ENCODE measurements around the gene ARAP1.

ARAP1 gene

DNA sequence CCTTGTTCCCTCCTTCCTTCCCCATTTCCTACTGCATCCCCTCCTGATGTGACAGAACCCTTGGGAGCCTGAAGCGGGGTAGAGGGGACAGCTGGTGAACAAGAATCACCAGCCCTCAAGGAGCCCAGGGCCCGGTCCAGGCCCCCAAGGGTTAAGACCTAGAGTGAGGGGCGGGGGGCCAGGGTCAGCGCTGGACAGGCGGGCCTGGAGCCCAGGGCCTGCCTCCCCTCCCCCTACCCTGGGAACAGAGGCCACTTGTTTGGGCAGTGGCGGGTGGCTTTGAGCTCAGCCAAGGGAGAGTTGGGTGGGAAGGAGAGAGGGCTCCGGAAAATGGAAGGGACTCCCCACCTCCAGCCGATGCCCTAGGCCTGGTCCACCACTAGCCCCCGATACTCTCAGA is 2.1 kb downstream of the ARAP1 start:
- TF ChIP-seq CTCF (IDR thresholded peaks at IDR 0.05; ENCODE audit: control insufficient read depth, insufficient read depth, low read depth, low read length, missing control alignments), result no peak
- DNase-seq (ENCODE audit: low read depth), result no peak
- H3K4me3 ChIP-seq (ENCODE audit: control insufficient read depth, low read depth, low read length), result no peak overlapping the region

GRCh38 chr11:72747289-72747855 is 4.8 kb downstream of the ARAP1 start:
- TF ChIP-seq CTCF (IDR thresholded peaks at IDR 0.05; ENCODE audit: control insufficient read depth, insufficient read depth, low read depth, low read length, missing control alignments), result no peak
- DNase-seq (ENCODE audit: low read depth), result no peak
- H3K4me3 ChIP-seq (ENCODE audit: control insufficient read depth, low read depth, low read length), result no peak overlapping the region

DNA sequence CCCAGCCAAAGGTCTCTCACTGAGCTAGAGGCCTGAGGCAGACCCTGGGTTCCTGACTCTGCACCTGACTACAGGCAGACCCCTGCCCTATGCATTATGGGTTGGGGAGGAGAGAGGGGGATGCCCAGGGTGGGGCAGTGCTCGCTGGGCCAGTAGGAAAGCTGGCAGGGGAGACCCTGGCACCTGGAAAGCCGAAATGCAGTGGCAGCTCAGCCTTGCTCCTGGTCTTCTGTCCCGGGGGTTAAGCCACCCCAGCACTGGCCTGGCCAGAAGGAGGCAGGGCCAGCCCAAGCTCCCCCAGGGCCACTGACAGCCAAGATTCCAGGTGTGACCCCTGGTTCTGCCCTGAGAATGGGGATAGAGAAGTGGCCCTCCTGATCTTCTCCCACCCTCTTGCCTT is 5.4 kb downstream of the ARAP1 start:
- H3K4me3 ChIP-seq (ENCODE audit: control insufficient read depth, low read depth, low read length), result no peak overlapping the region
- DNase-seq (ENCODE audit: low read depth), result no peak
- TF ChIP-seq CTCF (IDR thresholded peaks at IDR 0.05; ENCODE audit: control insufficient read depth, insufficient read depth, low read depth, low read length, missing control alignments), result no peak

DNA sequence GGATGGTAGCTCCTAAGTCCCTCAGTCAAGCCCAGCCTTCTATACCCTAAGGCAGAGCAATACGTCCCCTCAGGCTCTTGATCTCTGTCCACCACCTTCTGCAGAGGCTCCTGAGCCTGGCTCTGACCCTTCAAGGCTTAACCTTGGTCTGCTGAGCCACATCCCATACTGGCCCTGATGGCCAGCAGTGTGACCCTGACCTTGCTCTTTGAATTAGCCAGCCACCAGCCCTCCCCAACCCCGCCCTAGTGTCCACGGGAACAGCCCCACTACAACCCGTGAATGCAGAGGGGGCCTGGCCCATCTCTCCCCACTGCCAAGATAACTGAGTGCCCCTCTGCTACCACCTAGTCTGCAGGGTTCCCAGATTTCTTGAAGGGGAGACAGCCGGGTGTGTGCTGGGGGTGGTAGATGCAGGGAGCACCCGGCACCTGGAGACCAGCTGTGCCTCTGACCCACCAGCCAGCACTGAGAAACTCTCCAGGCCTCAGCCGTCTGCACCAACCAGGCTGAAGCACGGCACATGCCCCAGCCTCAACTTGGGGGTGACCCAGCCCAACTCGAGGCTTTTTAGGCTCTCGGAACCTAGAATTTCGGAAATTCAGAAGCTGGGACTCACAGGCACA is 6.2 kb downstream of the ARAP1 start:
- DNase-seq (ENCODE audit: low read depth), result no peak
- no peak for TF ChIP-seq CTCF (IDR thresholded peaks at IDR 0.05; ENCODE audit: control insufficient read depth, insufficient read depth, low read depth, low read length, missing control alignments)
- H3K4me3 ChIP-seq (ENCODE audit: control insufficient read depth, low read depth, low read length), result no peak overlapping the region

- no peak for DNase-seq (ENCODE audit: low read depth)
- no peak for TF ChIP-seq CTCF (IDR thresholded peaks at IDR 0.05; ENCODE audit: control insufficient read depth, insufficient read depth, low read depth, low read length, missing control alignments)
- no peak overlapping the region for H3K4me3 ChIP-seq (ENCODE audit: control insufficient read depth, low read depth, low read length)
Measured at GRCh38 chr11:72745511-72745910, 6.7 kb downstream of the ARAP1 start.

DNA sequence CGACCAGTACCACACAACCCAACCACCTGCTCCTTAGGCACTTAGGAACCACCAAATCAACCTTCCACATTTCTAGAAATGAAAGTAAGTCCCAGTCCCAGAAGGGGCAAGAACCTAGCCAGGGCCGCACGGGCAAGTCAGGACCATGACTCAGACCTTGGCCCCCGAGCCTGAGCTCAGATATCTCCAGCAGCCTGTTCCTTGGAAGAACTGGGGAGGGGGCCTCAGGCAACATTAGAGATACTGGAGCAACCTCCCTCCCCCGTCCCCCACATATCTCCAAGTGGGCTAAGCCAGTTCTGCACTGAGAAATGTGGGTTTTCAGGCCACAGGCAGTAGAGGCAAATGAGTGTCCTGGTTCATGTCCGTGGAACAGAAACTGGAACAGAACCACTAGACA is 7.7 kb downstream of the ARAP1 start:
- no peak for DNase-seq (ENCODE audit: low read depth)
- no peak overlapping the region for H3K4me3 ChIP-seq (ENCODE audit: control insufficient read depth, low read depth, low read length)
- TF ChIP-seq CTCF (IDR thresholded peaks at IDR 0.05; ENCODE audit: control insufficient read depth, insufficient read depth, low read depth, low read length, missing control alignments), result no peak
